ENCODE results near the gene XYLT1.

XYLT1 gene

DNA sequence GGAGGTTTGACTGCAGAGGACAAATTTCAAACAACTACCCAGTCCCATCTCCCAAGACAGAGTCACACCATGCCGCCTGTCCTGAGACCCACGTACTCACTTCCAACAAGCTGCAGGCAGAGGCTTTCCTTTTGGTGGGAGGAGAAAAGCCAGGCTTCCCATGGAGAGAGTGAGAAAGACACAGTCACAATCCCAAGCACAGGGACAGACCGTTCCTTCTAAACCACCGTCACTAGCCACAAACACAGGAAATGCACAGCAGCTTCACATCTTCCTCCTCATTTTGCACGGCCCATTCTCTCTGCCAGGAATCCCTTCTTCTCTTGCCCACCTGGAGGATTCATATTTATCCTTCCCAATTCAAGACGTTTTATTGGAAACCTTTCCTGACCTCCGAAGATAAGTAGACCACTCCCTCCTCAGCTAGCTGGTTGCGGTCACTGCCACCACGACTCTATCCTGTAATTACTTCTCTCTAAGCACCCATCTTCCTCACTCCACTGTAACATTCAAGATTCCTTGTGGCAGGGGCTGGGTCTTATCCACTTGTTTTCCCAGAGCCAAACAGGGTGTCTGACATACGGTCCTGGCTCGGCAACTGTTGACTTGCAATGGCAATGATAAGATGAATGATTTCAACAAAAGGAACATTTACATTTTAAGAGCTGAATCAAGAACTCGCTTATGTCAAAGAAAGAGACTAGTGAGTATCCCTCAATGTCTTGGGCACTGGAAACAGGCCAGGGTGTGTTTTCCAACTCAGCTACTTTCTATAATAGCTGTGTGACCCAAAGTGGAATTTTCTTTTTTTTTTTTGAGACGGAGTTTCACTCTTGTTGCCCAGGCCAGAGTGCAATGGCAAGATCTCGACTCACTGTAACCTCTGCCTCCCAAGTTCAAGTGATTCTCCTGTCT, 87.6 kb downstream of the XYLT1 start:
- no peak for DNase-seq (ENCODE audit: low read depth, low spot score)

GRCh38 chr16:17382514-17382913, 88.2 kb downstream of the XYLT1 start:
- no peak for DNase-seq (ENCODE audit: low read depth, low spot score)
- no peak overlapping the region for H3K4me3 ChIP-seq (ENCODE audit: low read length)

More for the DNA sequence above, 87.6 kb downstream of the XYLT1 start:
- H3K4me3 ChIP-seq (ENCODE audit: low read length) = no peak overlapping the region

- DNase-seq (ENCODE audit: low read depth, low spot score) = no peak
These were observed 89.0 kb downstream of the XYLT1 start for GRCh38 chr16:17381784-17382183.

DNA sequence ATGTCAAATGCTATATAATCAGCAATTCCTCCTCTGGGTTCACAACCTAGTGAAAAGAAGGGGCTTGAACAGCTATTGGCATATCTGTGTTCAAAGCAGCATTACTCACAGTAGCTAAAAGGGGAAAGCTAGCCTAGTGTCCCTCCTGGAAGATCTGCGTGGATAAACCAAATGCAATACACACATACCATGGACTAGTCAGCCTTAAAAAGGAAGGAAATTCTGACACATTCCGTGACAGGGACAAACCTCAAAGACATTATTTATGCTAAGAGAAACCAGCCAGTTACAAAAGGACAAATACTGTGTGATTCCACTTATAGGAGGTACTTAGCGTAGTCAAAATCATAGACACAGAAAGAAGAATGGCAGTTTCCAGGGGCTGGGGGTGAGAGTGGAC, 90.1 kb downstream of the XYLT1 start:
- H3K4me3 ChIP-seq (ENCODE audit: low read length) = no peak overlapping the region
- no peak for DNase-seq (ENCODE audit: low read depth, low spot score)

More at GRCh38 chr16:17381784-17382183, 89.0 kb downstream of the XYLT1 start:
- no peak overlapping the region for H3K4me3 ChIP-seq (ENCODE audit: low read length)

DNA sequence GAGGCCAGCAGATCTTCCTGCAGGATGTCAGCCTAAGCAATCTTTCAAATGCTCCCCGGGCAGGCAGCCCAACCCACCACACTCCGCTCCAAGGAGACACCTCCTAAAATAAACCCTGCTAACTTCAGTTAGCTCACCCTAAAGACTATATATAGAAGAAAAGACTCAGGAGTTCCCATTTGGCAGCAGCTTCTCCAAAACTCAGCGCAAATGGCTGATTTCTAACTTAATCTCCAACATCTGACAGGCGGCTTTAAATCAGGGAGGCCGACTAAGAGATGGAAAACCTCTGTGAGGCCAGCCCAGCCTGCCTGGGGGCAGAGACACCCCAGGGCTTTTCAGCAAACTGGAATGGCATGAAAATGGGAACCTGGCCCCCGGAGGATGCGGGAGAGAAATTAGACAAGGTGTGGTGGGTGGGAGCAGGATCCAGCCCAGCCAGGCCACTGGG, 91.6 kb downstream of the XYLT1 start:
- no peak overlapping the region for H3K4me3 ChIP-seq (ENCODE audit: low read length)
- no peak for DNase-seq (ENCODE audit: low read depth, low spot score)

DNA sequence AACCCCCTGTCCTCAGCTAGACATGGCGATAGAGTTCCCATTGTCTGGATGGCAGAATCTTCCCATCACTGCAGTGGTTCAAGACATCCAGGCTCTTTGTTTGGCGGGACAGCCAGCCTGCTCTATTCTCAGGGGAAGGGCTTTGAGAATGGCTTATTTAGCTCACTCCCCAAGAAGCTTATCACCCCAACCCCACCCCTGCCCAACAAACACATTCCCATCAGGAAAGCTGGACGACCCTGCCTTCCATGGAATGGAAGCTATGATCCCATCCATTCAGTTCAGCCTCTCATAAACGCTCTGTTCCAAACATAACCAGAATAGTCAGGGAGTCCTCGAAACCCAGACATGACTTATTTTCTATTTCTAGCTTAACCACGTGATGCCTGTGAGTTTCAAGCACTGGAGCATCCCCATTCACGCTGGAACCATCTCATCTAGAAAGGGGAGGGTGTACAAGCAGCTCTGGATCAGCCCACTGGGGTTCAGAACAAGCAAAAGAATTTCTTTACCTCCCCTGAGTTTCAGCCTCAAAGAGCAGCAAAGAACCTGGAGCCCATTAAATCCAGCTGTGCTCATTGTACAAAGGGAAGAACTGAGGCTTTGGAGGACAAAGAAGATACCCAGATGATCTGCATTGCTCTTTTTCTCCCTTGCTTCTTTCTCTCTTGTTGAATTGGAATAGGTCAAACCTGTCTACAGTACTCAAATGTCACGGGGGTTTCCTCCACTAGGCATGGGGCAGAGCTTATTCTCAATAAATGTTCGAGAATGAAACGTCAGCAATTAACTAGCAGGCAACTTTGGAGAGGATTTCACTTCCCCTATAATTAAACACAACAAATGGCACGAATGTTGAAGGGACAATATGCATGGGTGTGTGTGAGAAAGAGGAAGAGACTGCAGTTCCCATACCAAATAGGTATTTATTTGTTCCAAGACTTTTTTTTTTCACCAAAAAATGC, 93.1 kb downstream of the XYLT1 start:
- DNase-seq (ENCODE audit: low read depth, low spot score) = no peak
- H3K4me3 ChIP-seq (ENCODE audit: low read length) = no peak overlapping the region

DNA sequence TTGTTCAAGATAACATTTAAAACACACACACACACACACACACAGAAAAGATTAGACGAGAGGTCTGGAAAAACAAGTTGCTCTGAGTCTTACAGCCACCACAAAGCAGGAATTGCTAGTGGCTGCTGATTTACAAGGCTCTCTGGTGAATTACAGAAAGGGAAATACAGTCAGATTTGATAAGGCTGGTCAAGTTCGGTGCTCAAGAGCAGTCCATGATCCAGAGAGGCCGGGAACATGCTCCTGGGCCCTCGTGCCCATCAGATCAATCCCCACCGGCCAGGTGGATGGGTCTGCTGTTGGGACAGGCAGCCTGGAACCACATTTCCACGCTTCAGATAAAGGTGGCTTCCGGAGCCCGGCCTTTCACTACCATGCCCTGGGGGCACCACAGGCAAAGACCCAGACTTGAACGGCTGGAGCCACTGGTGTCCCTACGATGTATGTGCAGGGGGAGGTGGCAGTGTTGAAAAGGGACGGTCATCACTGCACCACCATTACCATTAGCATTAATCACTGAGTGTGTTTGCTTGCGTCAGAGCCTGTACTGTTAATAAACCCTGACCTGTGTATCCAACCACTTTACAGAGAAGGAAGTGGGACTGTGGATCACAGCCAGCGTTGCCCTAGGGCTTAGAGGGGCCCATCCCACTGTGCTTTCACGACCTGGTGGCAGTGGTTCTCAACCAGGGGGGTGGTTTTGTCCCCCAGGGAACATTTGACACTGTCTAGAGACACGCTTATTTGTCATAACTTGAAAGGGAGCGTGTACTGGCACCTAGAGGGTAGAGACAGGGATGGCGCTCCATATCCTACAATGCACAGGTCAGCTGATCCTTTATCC, 95.1 kb downstream of the XYLT1 start:
- DNase-seq (ENCODE audit: low read depth, low spot score) = no peak
- no peak overlapping the region for H3K4me3 ChIP-seq (ENCODE audit: low read length)

GRCh38 chr16:17374668-17375255, 96.0 kb downstream of the XYLT1 start:
- no peak overlapping the region for H3K4me3 ChIP-seq (ENCODE audit: low read length)
- DNase-seq (ENCODE audit: low read depth, low spot score) = no peak

- no peak for DNase-seq (ENCODE audit: low read depth, low spot score)
- no peak overlapping the region for H3K4me3 ChIP-seq (ENCODE audit: low read length)
These were observed 97.2 kb downstream of the XYLT1 start for GRCh38 chr16:17373533-17373932.

GRCh38 chr16:17372386-17372785, 98.4 kb downstream of the XYLT1 start:
- no peak for DNase-seq (ENCODE audit: low read depth, low spot score)
- no peak overlapping the region for H3K4me3 ChIP-seq (ENCODE audit: low read length)

GRCh38 chr16:17371299-17371698, 99.5 kb downstream of the XYLT1 start:
- no peak for DNase-seq (ENCODE audit: low read depth, low spot score)
- H3K4me3 ChIP-seq (ENCODE audit: low read length) = no peak overlapping the region

DNA sequence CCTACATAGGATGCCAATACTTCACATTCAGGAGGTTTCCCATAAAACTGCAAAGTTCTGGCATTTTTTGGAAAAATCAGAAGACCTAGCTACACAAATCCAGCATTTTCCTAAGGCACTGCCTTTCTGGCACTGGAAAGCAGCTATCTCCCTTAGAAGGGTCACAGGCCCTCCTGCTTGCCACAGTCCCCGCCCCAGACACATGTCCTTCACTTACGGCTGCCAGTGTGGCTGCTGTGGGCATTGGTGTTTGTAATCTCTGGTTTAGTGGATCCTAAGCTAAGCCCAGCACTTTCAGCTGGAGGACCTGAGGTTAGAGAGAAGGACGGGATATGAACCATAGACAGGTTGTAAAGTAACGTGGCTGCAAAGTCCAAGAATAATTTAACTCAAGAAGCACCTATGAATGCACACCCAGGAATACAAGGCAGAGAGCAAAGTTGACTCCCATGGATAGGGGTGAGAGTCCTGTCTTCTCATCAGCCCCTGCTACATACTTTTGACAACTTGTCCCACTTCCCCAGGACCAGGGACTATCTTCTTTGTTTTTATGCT, 100.0 kb downstream of the XYLT1 start:
- no peak overlapping the region for H3K4me3 ChIP-seq (ENCODE audit: low read length)
- DNase-seq (ENCODE audit: low read depth, low spot score) = no peak

DNA sequence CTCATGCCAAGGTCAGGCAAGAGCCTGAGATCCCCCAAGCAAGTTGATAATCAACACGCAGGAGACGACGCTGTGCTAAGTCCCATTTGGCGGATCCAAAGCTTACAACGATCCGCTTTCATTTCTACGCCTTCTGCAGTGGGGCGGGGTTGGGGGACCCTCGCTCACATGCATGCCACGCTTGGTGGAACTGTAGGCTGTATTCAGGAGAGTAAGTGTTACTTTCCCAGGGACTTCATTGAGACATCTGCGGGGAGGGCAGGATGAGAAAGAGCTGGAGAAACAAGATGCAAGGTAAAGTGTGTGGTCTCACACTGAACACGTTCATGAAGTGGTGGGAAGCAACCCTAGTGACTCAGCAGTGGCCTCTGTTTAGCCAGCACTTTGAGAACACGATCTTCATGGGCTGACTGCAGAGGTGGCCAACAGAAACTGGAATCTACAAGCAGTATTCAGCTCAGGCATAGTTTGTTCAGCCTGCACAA, 100.5 kb downstream of the XYLT1 start:
- no peak for DNase-seq (ENCODE audit: low read depth, low spot score)
- H3K4me3 ChIP-seq (ENCODE audit: low read length) = no peak overlapping the region

DNA sequence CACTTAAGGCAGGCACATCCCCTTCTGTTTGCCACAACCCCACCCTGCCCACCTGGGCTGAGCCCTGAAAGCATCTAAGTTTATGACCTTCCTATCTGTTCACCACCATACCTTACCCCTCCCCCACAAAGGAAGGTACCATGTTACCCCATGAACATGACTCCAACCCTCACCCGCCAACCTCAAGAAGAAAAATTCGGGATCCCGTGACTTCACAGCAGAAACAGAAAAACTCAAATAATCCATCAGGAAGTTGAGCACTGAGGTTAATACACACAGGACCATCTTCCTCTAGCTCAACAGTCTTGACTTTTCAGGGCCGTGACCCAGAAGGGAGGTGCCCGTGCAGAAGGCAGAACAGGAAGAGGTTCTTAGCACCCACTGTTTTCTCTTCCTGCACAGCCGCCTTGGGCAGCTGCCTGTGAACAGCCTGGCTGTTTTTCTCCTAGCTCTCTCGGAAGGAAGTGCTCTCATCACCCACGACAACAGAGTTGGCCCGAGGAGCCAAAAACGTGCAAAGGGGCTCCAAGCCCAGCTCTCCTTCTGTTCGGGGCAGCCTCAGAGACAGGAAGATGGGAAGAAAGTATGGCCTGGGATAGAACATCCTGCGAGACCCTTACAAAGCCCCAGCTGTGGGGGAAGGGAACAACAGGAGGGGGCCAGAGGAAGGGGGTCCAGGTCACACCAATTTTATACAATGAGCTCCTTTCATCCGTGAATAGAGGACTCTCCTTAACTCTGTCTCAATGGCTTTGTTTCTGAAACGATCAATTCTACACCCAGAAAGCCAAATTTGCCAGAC, 101.1 kb downstream of the XYLT1 start:
- peak; percentile 73 for DNase-seq (ENCODE audit: low read depth, low spot score)
- H3K4me3 ChIP-seq (ENCODE audit: low read length) = peak overlapping the region; percentile 41

- peak overlapping the region; percentile 41 for H3K4me3 ChIP-seq (ENCODE audit: low read length)
These were observed 101.8 kb downstream of the XYLT1 start for GRCh38 chr16:17368951-17369350.

GRCh38 chr16:17368446-17368845, 102.3 kb downstream of the XYLT1 start:
- DNase-seq (ENCODE audit: low read depth, low spot score) = no peak
- H3K4me3 ChIP-seq (ENCODE audit: low read length) = no peak overlapping the region

More at GRCh38 chr16:17368951-17369350, 101.8 kb downstream of the XYLT1 start:
- peak; percentile 50 for DNase-seq (ENCODE audit: low read depth, low spot score)

DNA sequence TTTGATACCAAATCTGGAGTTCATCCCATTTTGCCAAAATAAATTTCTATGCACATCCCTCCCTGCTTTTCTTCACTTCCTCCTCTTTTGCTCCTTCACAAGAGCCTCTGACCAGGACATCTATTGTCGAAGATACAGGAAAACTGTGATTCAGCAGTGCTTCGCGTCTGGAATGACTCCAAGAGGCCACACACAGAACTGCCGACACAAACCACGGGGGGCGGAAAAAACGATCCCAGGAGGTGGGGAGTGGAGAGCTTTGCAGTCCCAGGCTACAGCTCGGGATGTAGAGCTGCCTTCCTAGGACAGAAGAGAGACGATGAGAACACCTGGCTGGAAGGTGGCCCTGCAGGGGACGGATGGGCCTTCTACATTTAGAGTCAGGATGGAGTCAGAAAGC, 102.8 kb downstream of the XYLT1 start:
- H3K4me3 ChIP-seq (ENCODE audit: low read length) = no peak overlapping the region
- no peak for DNase-seq (ENCODE audit: low read depth, low spot score)
